Measurements from ENCODE around the gene AGPAT4. TPM values are rescaled to one million over a fixed set of nuclear protein-coding genes. Genes with fewer than 3 reads are reported as not detected.

The AGPAT4 gene
- total RNA-seq: 10 to 100 TPM; 14.5 to 32.8 TPM
- polyA plus RNA-seq: 1 to 10 TPM; 3.7 to 4.9 TPM
- long read RNA-seq, donor 1, full-length matches to known transcripts: 6 of 6 reads
- long read RNA-seq, donor 1, partial matches to known transcripts: 0 of 6 reads
- long read RNA-seq, donor 1, other reads (novel, unspliced or antisense): 0 of 6 reads
- long read RNA-seq, donor 2, full-length matches to known transcripts: 3 of 3 reads
- long read RNA-seq, donor 2, partial matches to known transcripts: 0 of 3 reads
- long read RNA-seq, donor 2, other reads (novel, unspliced or antisense): 0 of 3 reads
- long read RNA-seq, donor 3, full-length matches to known transcripts: 1 of 1 reads
- long read RNA-seq, donor 3, partial matches to known transcripts: 0 of 1 reads
- long read RNA-seq, donor 3, other reads (novel, unspliced or antisense): 0 of 1 reads
- long read RNA-seq, donor 4: 0 reads
- long read RNA-seq, donor 5, full-length matches to known transcripts: 3 of 3 reads
- long read RNA-seq, donor 5, partial matches to known transcripts: 0 of 3 reads
- long read RNA-seq, donor 5, other reads (novel, unspliced or antisense): 0 of 3 reads

GRCh38 chr6:161273752-161274487 is at the start of gene AGPAT4:
Gene AGPAT4, minus strand, starts transcription at chr6:161274061. Its CDS starts 41,848 bp downstream, at chr6:161232213.
- no peak for TF ChIP-seq CTCF (IDR thresholded peaks at IDR 0.05; ENCODE audit: control extremely low read depth, extremely low read depth)
- Histone ChIP-seq H3K27ac (ENCODE audit: low read depth in 1 of 2, low read length in 1 of 2) (peak within 1 kb of the TSS; percentile 58 to 94), H3K9me3 (ENCODE audit: control insufficient read depth in 4 of 4, insufficient read depth in 3 of 4, low read length in 3 of 4) (no peaks in the 10 kb centered on the region), H3K4me3 (peak within 1 kb of the TSS; percentile 82), H3K4me1 (ENCODE audit: control insufficient read depth in 5 of 5, insufficient read depth in 5 of 5, low read length in 5 of 5) (peaks cover 0 to 19% (median 0%) of the 10 kb centered on the region in 5 donors), H3K27me3 (ENCODE audit: control insufficient read depth in 3 of 3, insufficient read depth in 3 of 3, low read length in 2 of 3) (no peaks in the 10 kb centered on the region), H3K36me3 (ENCODE audit: control insufficient read depth in 4 of 4, insufficient read depth in 4 of 4, low read length in 4 of 4) (no peaks in the 10 kb centered on the region), H3K9ac (ENCODE audit: insufficient read depth in 1 of 2, low read length in 2 of 2) (peak within 1 kb of the TSS; percentile 20 to 85)
- WGBS, 2 donors: 1 to 2% methylated on average over 21 of the region's 21 CpGs
- peak; percentile 89 to 98 (median 98) for DNase-seq
- ATAC-seq (ENCODE audit: insufficient read depth, low FRiP score): peak; percentile 97

- peaks cover 0 to 1% (median 0%) of the 10 kb centered on the region in 5 donors for H3K4me1 ChIP-seq (ENCODE audit: control insufficient read depth in 5 of 5, insufficient read depth in 5 of 5, low read length in 5 of 5)
- no peak overlapping the region for H3K4me3 ChIP-seq
- peaks cover 0 to 2% (median 0%) of the 10 kb centered on the region in 4 donors for H3K9me3 ChIP-seq (ENCODE audit: control insufficient read depth in 4 of 4, insufficient read depth in 3 of 4, low read length in 3 of 4)
- DNase-seq (no peak), ATAC-seq (ENCODE audit: insufficient read depth, low FRiP score) (no peak)
- no peak for TF ChIP-seq CTCF (IDR thresholded peaks at IDR 0.05; ENCODE audit: control extremely low read depth, extremely low read depth)
- no peak overlapping the region for H3K27ac ChIP-seq (ENCODE audit: low read depth in 1 of 2, low read length in 1 of 2)
- H3K36me3 ChIP-seq (ENCODE audit: control insufficient read depth in 4 of 4, insufficient read depth in 4 of 4, low read length in 4 of 4): no peaks in the 10 kb centered on the region
- no peaks in the 10 kb centered on the region for H3K27me3 ChIP-seq (ENCODE audit: control insufficient read depth in 3 of 3, insufficient read depth in 3 of 3, low read length in 2 of 3)
- H3K9ac ChIP-seq (ENCODE audit: insufficient read depth in 1 of 2, low read length in 2 of 2): no peak overlapping the region
- 77 to 82% methylated on average over 2 of the region's 2 CpGs for WGBS, 2 donors
Observed at GRCh38 chr6:161319231-161319630, 45.4 kb upstream of the AGPAT4 start.

- H3K27me3 ChIP-seq (ENCODE audit: control insufficient read depth in 3 of 3, insufficient read depth in 3 of 3, low read length in 2 of 3): no peaks in the 10 kb centered on the region
- H3K4me1 ChIP-seq (ENCODE audit: control insufficient read depth in 5 of 5, insufficient read depth in 5 of 5, low read length in 5 of 5): peaks cover 0 to 1% (median 0%) of the 10 kb centered on the region in 5 donors
- no peak for ATAC-seq (ENCODE audit: insufficient read depth, low FRiP score)
- 73 to 81% methylated on average over 6 of the region's 6 CpGs for WGBS, 2 donors
- no peak for TF ChIP-seq CTCF (IDR thresholded peaks at IDR 0.05; ENCODE audit: control extremely low read depth, extremely low read depth)
- H3K36me3 ChIP-seq (ENCODE audit: control insufficient read depth in 4 of 4, insufficient read depth in 4 of 4, low read length in 4 of 4): no peaks in the 10 kb centered on the region
- peak in 1 of 3 donors; percentile 17 for DNase-seq
- no peak overlapping the region for H3K27ac ChIP-seq (ENCODE audit: low read depth in 1 of 2, low read length in 1 of 2)
- H3K4me3 ChIP-seq: no peak overlapping the region
- H3K9ac ChIP-seq (ENCODE audit: insufficient read depth in 1 of 2, low read length in 2 of 2): no peak overlapping the region
- peaks cover 0 to 2% (median 0%) of the 10 kb centered on the region in 4 donors for H3K9me3 ChIP-seq (ENCODE audit: control insufficient read depth in 4 of 4, insufficient read depth in 3 of 4, low read length in 3 of 4)
Observed at GRCh38 chr6:161318456-161318855, 44.6 kb upstream of the AGPAT4 start.

All from lung (tissue), 16 donors.